GM21423 (cell line): Measurements from ENCODE around the gene KCNK10.

Experiments
- ATAC-seq: cut with Tn5 transposase; IDR thresholded peaks from one replicate; pipeline ENCODE4 v1.9.1; 2021; ENCODE audit warnings: mild to moderate bottlenecking, moderate library complexity; ENCODE audit not compliant: unreplicated experiment

Gene KCNK10

GRCh38 chr14:88233915-88234314 is 89.2 kb downstream of the KCNK10 start:
- no peak for ATAC-seq

- no peak for ATAC-seq
Measured at GRCh38 chr14:88232771-88233170, 90.3 kb downstream of the KCNK10 start.

GRCh38 chr14:88231603-88232002 is 91.5 kb downstream of the KCNK10 start:
- no peak for ATAC-seq

GRCh38 chr14:88229428-88229827 is 93.6 kb downstream of the KCNK10 start:
- no peak for ATAC-seq

GRCh38 chr14:88228522-88229236 is 94.4 kb downstream of the KCNK10 start:
- ATAC-seq: no peak

- ATAC-seq: no peak
Measured at GRCh38 chr14:88227693-88228092, 95.4 kb downstream of the KCNK10 start.

- no peak for ATAC-seq
Measured at GRCh38 chr14:88225721-88226120, 97.3 kb downstream of the KCNK10 start.

GRCh38 chr14:88218119-88218915 is 104.8 kb downstream of the KCNK10 start:
- ATAC-seq: no peak

GRCh38 chr14:88212691-88213090 is 110.4 kb downstream of the KCNK10 start:
- no peak for ATAC-seq

GRCh38 chr14:88210426-88210825 is 112.6 kb downstream of the KCNK10 start:
- ATAC-seq: no peak

GRCh38 chr14:88209273-88209672 is 113.8 kb downstream of the KCNK10 start:
- no peak for ATAC-seq

GRCh38 chr14:88208858-88209257 is 114.2 kb downstream of the KCNK10 start:
- ATAC-seq: no peak

GRCh38 chr14:88204221-88204620 is 118.8 kb downstream of the KCNK10 start:
- no peak for ATAC-seq

- ATAC-seq: no peak
Measured at GRCh38 chr14:88203291-88203690, 119.8 kb downstream of the KCNK10 start.

GRCh38 chr14:88202286-88202685 is 120.8 kb downstream of the KCNK10 start:
- no peak for ATAC-seq

GRCh38 chr14:88201851-88202250 is 121.2 kb downstream of the KCNK10 start:
- no peak for ATAC-seq

- ATAC-seq: no peak
Measured at GRCh38 chr14:88199882-88200281, 123.2 kb downstream of the KCNK10 start.

- ATAC-seq: no peak
Measured at GRCh38 chr14:88198446-88198845, 124.6 kb downstream of the KCNK10 start.

- ATAC-seq: no peak
Measured at GRCh38 chr14:88196925-88197324, 126.1 kb downstream of the KCNK10 start.

GRCh38 chr14:88196116-88196890 is 126.8 kb downstream of the KCNK10 start:
- ATAC-seq: no peak

GRCh38 chr14:88195676-88196075 is 127.4 kb downstream of the KCNK10 start:
- ATAC-seq: no peak

- no peak for ATAC-seq
Measured at GRCh38 chr14:88194531-88194930, 128.5 kb downstream of the KCNK10 start.
